B cell (primary cell): ENCODE data around the gene MAP1B.

ENCODE experiments used
- EZH2 ChIP-seq: IDR thresholded peaks from 2 replicates; pipeline ENCODE4 v1.6.1; 2012; ENCODE audit warnings: borderline replicate concordance, low read depth, mild to moderate bottlenecking, moderate library complexity, low read length; ENCODE audit not compliant: insufficient read depth, poor library complexity, severe bottlenecking
- TF ChIP-seq, protein P1 (sequence below): fragments of 200-600 bp; IDR thresholded peaks from one replicate; pipeline ENCODE4 v1.8.0; 2022; ENCODE audit warnings: antibody characterized with exemption, mild to moderate bottlenecking

DNA sequence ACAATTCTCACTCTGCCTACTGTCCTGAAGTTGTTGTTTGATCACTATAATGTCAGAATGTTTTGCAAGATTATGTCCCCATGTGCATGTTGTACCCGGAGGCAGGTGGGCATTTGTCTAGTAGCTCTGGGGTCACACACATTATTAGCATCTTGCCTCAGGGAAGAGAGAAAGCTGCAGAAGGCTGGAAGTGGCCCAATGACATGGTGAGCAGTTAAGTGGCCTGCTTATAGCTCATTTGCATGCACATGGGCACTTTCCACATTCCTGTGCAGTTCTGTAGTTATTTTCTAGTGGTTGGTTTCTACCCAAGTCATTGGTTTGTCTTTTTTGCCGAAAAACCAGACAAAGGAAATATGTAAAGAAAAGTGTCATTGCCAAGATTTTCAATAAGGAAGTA, 80.9 kb downstream of the MAP1B start:
- TF ChIP-seq, protein P1, sequence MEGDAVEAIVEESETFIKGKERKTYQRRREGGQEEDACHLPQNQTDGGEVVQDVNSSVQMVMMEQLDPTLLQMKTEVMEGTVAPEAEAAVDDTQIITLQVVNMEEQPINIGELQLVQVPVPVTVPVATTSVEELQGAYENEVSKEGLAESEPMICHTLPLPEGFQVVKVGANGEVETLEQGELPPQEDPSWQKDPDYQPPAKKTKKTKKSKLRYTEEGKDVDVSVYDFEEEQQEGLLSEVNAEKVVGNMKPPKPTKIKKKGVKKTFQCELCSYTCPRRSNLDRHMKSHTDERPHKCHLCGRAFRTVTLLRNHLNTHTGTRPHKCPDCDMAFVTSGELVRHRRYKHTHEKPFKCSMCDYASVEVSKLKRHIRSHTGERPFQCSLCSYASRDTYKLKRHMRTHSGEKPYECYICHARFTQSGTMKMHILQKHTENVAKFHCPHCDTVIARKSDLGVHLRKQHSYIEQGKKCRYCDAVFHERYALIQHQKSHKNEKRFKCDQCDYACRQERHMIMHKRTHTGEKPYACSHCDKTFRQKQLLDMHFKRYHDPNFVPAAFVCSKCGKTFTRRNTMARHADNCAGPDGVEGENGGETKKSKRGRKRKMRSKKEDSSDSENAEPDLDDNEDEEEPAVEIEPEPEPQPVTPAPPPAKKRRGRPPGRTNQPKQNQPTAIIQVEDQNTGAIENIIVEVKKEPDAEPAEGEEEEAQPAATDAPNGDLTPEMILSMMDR: no peak
- no peak for TF ChIP-seq EZH2
